B cell (primary cell): ENCODE data around the gene LEMD3. TPM values are rescaled to one million over a fixed set of nuclear protein-coding genes. Genes with fewer than 3 reads are reported as not detected.

ENCODE experiments used
- ATAC-seq: fragments of 200-7000 bp; cut with Tn5 transposase; one replicate; pipeline ENCODE4 v1.10.0; 2021; ENCODE audit warnings: low read depth, mild to moderate bottlenecking, moderate number of reproducible peaks, moderate library complexity
- CTCF ChIA-PET: fragments of 350-600 bp; sonication (Branson Sonifier 250); formaldehyde crosslinking; loops from one replicate; lab custom pipeline; 2021; ENCODE audit warnings: antibody characterized with exemption, inconsistent platforms; lab: Charles Lee
- POLR2A ChIA-PET: fragments of 350-600 bp; sonication (Branson Sonifier 250); formaldehyde crosslinking; loops from one replicate; lab custom pipeline; 2021; ENCODE audit warnings: antibody characterized with exemption; lab: Charles Lee
- DNase-seq: peaks from one replicate; pipeline ENCODE4 v3.0.0; 2013
- H2AFZ ChIP-seq: 2 replicates; pipeline ENCODE4 v1.6.1; 2012; ENCODE audit warnings: mild to moderate bottlenecking, low read depth, low read length; ENCODE audit not compliant: insufficient read depth, poor library complexity, severe bottlenecking
- H3K27ac ChIP-seq, 2 donors: 1 replicate in 1 of 2; 2 replicates in 1 of 2; pipeline ENCODE4 v1.5.1; 2012 to 2013; ENCODE audit warnings: low read length in 2 of 2, mild to moderate bottlenecking in 2 of 2, moderate library complexity in 1 of 2
- H3K27me3 ChIP-seq, 4 experiments: fragments of 200-600 bp in 1 of 4; sonication (generic) in 1 of 4; replicated peaks in 1 of 4; 1 replicate in 2 of 4; 2 replicates in 2 of 4; pipeline versions ENCODE4 v1.6.1 to v1.7.0; 2013 to 2016; ENCODE audit warnings: low read length in 3 of 4, mild to moderate bottlenecking in 2 of 4, mixed read lengths in 1 of 4, moderate library complexity in 1 of 4; ENCODE audit not compliant: insufficient read depth in 4 of 4, control insufficient read depth in 3 of 4; ENCODE audit errors: control extremely low read depth in 1 of 4
- H3K36me3 ChIP-seq, 2 experiments: replicated peaks in 1 of 2; 1 replicate in 1 of 2; 2 replicates in 1 of 2; pipeline versions ENCODE4 v1.6.1 to v1.7.1; 2013; ENCODE audit warnings: low read length in 1 of 2; ENCODE audit not compliant: insufficient read depth in 2 of 2, control insufficient read depth in 1 of 2; ENCODE audit errors: control extremely low read depth in 1 of 2, extremely low read depth in 1 of 2
- H3K4me1 ChIP-seq, 2 donors: fragments of 200-600 bp in 1 of 2; sonication (generic) in 1 of 2; 1 replicate in 1 of 2; 2 replicates in 1 of 2; pipeline versions ENCODE4 v1.5.1 to v1.6.1; 2013 to 2017; ENCODE audit warnings: low read length in 2 of 2; ENCODE audit not compliant: control insufficient read depth in 2 of 2, insufficient read depth in 2 of 2
- H3K4me2 ChIP-seq: replicated peaks from 2 replicates; pipeline ENCODE3; 2012; ENCODE audit warnings: mild to moderate bottlenecking, low read depth, low read length; ENCODE audit not compliant: poor library complexity, severe bottlenecking
- H3K4me3 ChIP-seq, 5 experiments: fragments of 200-600 bp in 1 of 5; sonication (generic) in 1 of 5; 1 replicate in 3 of 5; 2 replicates in 2 of 5; pipeline versions ENCODE4 v1.5.1 to v1.7.0; 2011 to 2016; ENCODE audit warnings: low read length in 4 of 5, mild to moderate bottlenecking in 4 of 5, low read depth in 2 of 5, control low read depth in 1 of 5, moderate library complexity in 1 of 5; ENCODE audit not compliant: insufficient read depth in 1 of 5; ENCODE audit errors: control extremely low read depth in 1 of 5, extremely low read depth in 1 of 5
- H3K79me2 ChIP-seq: fragments of 200-600 bp; sonication (generic); one replicate; pipeline ENCODE4 v1.6.0; 2016; ENCODE audit warnings: low read length; ENCODE audit not compliant: control insufficient read depth, insufficient read depth
- H3K9ac ChIP-seq: fragments of 200-600 bp; sonication (generic); 2 replicates; pipeline ENCODE4 v1.6.1; 2017; ENCODE audit warnings: mild to moderate bottlenecking, low read length, moderate library complexity
- H3K9me3 ChIP-seq, 3 donors: one replicate each; pipeline versions ENCODE4 v1.6.1 to v1.7.1; 2013; ENCODE audit warnings: low read length in 2 of 3; ENCODE audit not compliant: control insufficient read depth in 2 of 3, insufficient read depth in 1 of 3; ENCODE audit errors: control extremely low read depth in 1 of 3
- H4K20me1 ChIP-seq: 2 replicates; pipeline ENCODE4 v1.6.0; 2012; ENCODE audit warnings: mild to moderate bottlenecking, low read length; ENCODE audit not compliant: insufficient read depth, control insufficient read depth, poor library complexity, severe bottlenecking
- H3K27ac Mint-ChIP-seq: one replicate; pipeline ENCODE4 v1.8.0; 2021; ENCODE audit warnings: mixed read lengths
- H3K27me3 Mint-ChIP-seq: one replicate; pipeline ENCODE4 v1.8.0; 2021; ENCODE audit warnings: mixed read lengths
- H3K4me1 Mint-ChIP-seq: one replicate; pipeline ENCODE4 v1.8.0; 2021; ENCODE audit warnings: mixed read lengths
- H3K4me3 Mint-ChIP-seq: one replicate; pipeline ENCODE4 v1.8.0; 2021; ENCODE audit warnings: mixed read lengths
- H3K9me3 Mint-ChIP-seq: one replicate; pipeline ENCODE4 v1.8.0; 2022; ENCODE audit warnings: mixed read lengths; ENCODE audit not compliant: insufficient read depth
- CTCF ChIP-seq: fragments of 200-600 bp; IDR thresholded peaks from one replicate; pipeline ENCODE4 v1.8.0; 2022; ENCODE audit warnings: antibody characterized with exemption, mild to moderate bottlenecking
- EZH2 ChIP-seq: IDR thresholded peaks from 2 replicates; pipeline ENCODE4 v1.6.1; 2012; ENCODE audit warnings: borderline replicate concordance, low read depth, mild to moderate bottlenecking, moderate library complexity, low read length; ENCODE audit not compliant: insufficient read depth, poor library complexity, severe bottlenecking
- WGBS: methylation state at CpG from one replicate; pipeline ENCODE4 v1.1.5; 2013; ENCODE audit warnings: missing lambda C conversion rate; ENCODE audit not compliant: insufficient coverage; 5-methylcytosine and 5-hydroxymethylcytosine counted together
- intact Hi-C: fragments of 100-400 bp; cut with micrococcal nuclease; formaldehyde crosslinking; loops from one replicate; pipeline ENCODE4 v1.10.0; 2022
- polyA plus RNA-seq: library from polyadenylated mRNA; depleted of rRNA; stranded (reverse); fragments of >200 nt; gene quantifications from 2 replicates; pipeline ENCODE4 v1.2.3, GENCODE V29; 2012
- total RNA-seq, 2 donors: library from RNA; stranded (reverse); fragments of 120-200 nt in 1 of 2; gene quantifications; 1 replicate in 1 of 2; 2 replicates in 1 of 2; pipeline versions ENCODE4 v1.2.3 to v1.2.4, GENCODE V29; 2013 to 2022

Gene LEMD3
- total and polyA plus RNA-seq, 2 donors (not counting 1 experiment from before 2014, with no cell fraction given), result 19.4 to 71.8 TPM

- ATAC-seq (no peak), DNase-seq (no peak)
- Mint-ChIP-seq H3K4me1 (peaks cover 14% of the 10 kb centered on the region), H3K4me3 (no peak overlapping the region), H3K27ac (no peak overlapping the region), H3K9me3 (no peaks in the 10 kb centered on the region), H3K27me3 (peaks cover 11% of the 10 kb centered on the region)
- POLR2A ChIA-PET, result no interaction called here
- Histone ChIP-seq H3K79me2 (no peaks in the 10 kb centered on the region), H3K4me3 (no peak overlapping the region), H3K9ac (no peak overlapping the region), H2AFZ (no peak overlapping the region), H3K9me3 (no peaks in the 10 kb centered on the region), H4K20me1 (no peaks in the 10 kb centered on the region), H3K4me2 (no peak overlapping the region), H3K4me1 (peaks cover 11 to 15% of the 10 kb centered on the region in 2 donors), H3K27ac (no peak overlapping the region), H3K27me3 (peaks cover 0 to 12% (median 2%) of the 10 kb centered on the region in 4 experiments), H3K36me3 (no peaks in the 10 kb centered on the region)
- TF ChIP-seq EZH2, result no peak
- TF ChIP-seq CTCF, result no peak
- intact Hi-C loops, result no loop called here
- CTCF ChIA-PET, result no interaction called here
Measured at GRCh38 chr12:65152012-65152411, 17.4 kb upstream of the LEMD3 start.

GRCh38 chr12:65152596-65152995 is 16.8 kb upstream of the LEMD3 start:
- Histone ChIP-seq H3K9ac (no peak overlapping the region), H3K36me3 (no peaks in the 10 kb centered on the region), H3K4me1 (peaks cover 11 to 16% of the 10 kb centered on the region in 2 donors), H3K27me3 (peaks cover 0 to 12% (median 2%) of the 10 kb centered on the region in 4 experiments), H3K9me3 (no peaks in the 10 kb centered on the region), H3K27ac (no peak overlapping the region), H3K4me3 (no peak overlapping the region), H3K79me2 (no peaks in the 10 kb centered on the region), H4K20me1 (no peaks in the 10 kb centered on the region), H2AFZ (no peak overlapping the region), H3K4me2 (no peak overlapping the region)
- no peak for ATAC-seq
- TF ChIP-seq CTCF (no peak), EZH2 (no peak)
- Mint-ChIP-seq H3K9me3 (no peaks in the 10 kb centered on the region), H3K4me1 (peaks cover 14% of the 10 kb centered on the region), H3K27ac (no peak overlapping the region), H3K27me3 (peaks cover 11% of the 10 kb centered on the region), H3K4me3 (no peak overlapping the region)
- DNase-seq, result no peak
- no CpG with 5 or more reads among the region's 1 CpG for WGBS
- POLR2A ChIA-PET, result no interaction called here
- CTCF ChIA-PET, result interaction anchor here (0.6 kb wide), 1 partner anchor 115 kb away, joined by 3 read pairs; no protein-coding TSS in a partner anchor
- intact Hi-C loops, result no loop called here
